ENCODE results near the gene DCBLD1. TPM values are rescaled to one million over a fixed set of nuclear protein-coding genes. Genes with fewer than 3 reads are reported as not detected.
A peak's percentile ranks its signal among the peaks of the same experiment; 100 is the strongest.

DCBLD1 gene
- total and polyA plus RNA-seq, 2 of the 13 experiments (the other 11 are each of a cell fraction or from before 2014, with no cell fraction given), result 23.2 to 41.5 TPM

DNA sequence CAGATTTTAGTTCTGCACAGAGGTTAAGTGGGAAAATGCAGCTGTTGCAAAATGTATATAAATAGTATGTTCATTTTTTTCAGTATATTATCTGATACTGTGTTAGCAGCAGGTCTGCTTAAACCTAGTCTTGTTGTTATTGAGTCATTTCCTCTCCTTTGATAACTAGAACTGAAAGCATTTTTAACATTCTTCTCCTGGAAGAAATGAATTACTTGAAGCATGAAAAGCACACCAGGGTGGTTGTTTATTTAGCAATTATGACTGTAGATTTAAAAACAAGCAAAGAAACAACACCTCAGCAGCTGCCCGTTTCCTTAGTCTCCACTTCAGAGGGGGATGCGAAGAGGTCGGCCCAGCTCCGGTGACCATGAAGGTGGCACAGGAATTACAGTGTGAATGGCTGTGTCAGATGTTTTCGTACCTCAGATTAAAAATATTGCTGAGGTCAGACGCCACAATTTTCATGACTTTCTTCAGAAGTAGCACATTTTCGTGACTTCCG, 66.4 kb downstream of the DCBLD1 start (continued):
- TF ChIP-seq GLI4 (CRISPR knock-in tag; IDR thresholded peaks at IDR 0.05; ENCODE audit: borderline replicate concordance) (no peak), KLF6 (CRISPR knock-in tag; IDR thresholded peaks at IDR 0.05) (no peak), GATAD2A (CRISPR knock-in tag; IDR thresholded peaks at IDR 0.05) (peak; percentile 42), REL (CRISPR knock-in tag; conservative IDR thresholded peaks at IDR 0.05) (no peak), ZNF746 (CRISPR knock-in tag; IDR thresholded peaks at IDR 0.05) (no peak), SALL2 (CRISPR knock-in tag; IDR thresholded peaks at IDR 0.05) (no peak), ZNF678 (CRISPR knock-in tag; IDR thresholded peaks at IDR 0.05) (no peak), FOSL2 (CRISPR knock-in tag; IDR thresholded peaks at IDR 0.05) (peak; percentile 47), KLF12 (CRISPR knock-in tag; IDR thresholded peaks at IDR 0.05; ENCODE audit: borderline replicate concordance) (no peak), JUNB (CRISPR knock-in tag; IDR thresholded peaks at IDR 0.05; ENCODE audit: borderline replicate concordance) (no peak), KDM4B (CRISPR knock-in tag; IDR thresholded peaks at IDR 0.05) (no peak), SAP130 (CRISPR knock-in tag; IDR thresholded peaks at IDR 0.05; ENCODE audit: low read depth) (peak; percentile 55), CCAR2 (optimal IDR thresholded peaks at IDR 0.05; ENCODE audit: low read depth, low read length) (no peak), SIN3B (IDR thresholded peaks at IDR 0.05; ENCODE audit: low read length) (no peak), KMT2B (CRISPR knock-in tag; IDR thresholded peaks at IDR 0.05) (no peak)
- TF ChIP-seq, protein P1, sequence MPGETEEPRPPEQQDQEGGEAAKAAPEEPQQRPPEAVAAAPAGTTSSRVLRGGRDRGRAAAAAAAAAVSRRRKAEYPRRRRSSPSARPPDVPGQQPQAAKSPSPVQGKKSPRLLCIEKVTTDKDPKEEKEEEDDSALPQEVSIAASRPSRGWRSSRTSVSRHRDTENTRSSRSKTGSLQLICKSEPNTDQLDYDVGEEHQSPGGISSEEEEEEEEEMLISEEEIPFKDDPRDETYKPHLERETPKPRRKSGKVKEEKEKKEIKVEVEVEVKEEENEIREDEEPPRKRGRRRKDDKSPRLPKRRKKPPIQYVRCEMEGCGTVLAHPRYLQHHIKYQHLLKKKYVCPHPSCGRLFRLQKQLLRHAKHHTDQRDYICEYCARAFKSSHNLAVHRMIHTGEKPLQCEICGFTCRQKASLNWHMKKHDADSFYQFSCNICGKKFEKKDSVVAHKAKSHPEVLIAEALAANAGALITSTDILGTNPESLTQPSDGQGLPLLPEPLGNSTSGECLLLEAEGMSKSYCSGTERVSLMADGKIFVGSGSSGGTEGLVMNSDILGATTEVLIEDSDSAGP (CRISPR knock-in tag; IDR thresholded peaks at IDR 0.05; ENCODE audit: borderline replicate concordance), result no peak
- TF ChIP-seq, protein P2, sequence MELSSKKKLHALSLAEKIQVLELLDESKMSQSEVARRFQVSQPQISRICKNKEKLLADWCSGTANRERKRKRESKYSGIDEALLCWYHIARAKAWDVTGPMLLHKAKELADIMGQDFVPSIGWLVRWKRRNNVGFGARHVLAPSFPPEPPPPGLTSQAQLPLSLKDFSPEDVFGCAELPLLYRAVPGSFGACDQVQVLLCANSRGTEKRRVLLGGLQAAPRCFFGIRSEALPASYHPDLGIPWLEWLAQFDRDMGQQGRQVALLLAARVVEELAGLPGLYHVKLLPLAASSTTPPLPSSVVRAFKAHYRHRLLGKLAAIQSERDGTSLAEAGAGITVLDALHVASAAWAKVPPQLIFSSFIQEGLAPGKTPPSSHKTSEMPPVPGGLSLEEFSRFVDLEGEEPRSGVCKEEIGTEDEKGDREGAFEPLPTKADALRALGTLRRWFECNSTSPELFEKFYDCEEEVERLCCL (CRISPR knock-in tag; IDR thresholded peaks at IDR 0.05; ENCODE audit: borderline replicate concordance), result no peak
- TF ChIP-seq, protein P3, sequence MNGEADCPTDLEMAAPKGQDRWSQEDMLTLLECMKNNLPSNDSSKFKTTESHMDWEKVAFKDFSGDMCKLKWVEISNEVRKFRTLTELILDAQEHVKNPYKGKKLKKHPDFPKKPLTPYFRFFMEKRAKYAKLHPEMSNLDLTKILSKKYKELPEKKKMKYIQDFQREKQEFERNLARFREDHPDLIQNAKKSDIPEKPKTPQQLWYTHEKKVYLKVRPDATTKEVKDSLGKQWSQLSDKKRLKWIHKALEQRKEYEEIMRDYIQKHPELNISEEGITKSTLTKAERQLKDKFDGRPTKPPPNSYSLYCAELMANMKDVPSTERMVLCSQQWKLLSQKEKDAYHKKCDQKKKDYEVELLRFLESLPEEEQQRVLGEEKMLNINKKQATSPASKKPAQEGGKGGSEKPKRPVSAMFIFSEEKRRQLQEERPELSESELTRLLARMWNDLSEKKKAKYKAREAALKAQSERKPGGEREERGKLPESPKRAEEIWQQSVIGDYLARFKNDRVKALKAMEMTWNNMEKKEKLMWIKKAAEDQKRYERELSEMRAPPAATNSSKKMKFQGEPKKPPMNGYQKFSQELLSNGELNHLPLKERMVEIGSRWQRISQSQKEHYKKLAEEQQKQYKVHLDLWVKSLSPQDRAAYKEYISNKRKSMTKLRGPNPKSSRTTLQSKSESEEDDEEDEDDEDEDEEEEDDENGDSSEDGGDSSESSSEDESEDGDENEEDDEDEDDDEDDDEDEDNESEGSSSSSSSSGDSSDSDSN (CRISPR knock-in tag; IDR thresholded peaks at IDR 0.05), result no peak
- TF ChIP-seq, protein P4, sequence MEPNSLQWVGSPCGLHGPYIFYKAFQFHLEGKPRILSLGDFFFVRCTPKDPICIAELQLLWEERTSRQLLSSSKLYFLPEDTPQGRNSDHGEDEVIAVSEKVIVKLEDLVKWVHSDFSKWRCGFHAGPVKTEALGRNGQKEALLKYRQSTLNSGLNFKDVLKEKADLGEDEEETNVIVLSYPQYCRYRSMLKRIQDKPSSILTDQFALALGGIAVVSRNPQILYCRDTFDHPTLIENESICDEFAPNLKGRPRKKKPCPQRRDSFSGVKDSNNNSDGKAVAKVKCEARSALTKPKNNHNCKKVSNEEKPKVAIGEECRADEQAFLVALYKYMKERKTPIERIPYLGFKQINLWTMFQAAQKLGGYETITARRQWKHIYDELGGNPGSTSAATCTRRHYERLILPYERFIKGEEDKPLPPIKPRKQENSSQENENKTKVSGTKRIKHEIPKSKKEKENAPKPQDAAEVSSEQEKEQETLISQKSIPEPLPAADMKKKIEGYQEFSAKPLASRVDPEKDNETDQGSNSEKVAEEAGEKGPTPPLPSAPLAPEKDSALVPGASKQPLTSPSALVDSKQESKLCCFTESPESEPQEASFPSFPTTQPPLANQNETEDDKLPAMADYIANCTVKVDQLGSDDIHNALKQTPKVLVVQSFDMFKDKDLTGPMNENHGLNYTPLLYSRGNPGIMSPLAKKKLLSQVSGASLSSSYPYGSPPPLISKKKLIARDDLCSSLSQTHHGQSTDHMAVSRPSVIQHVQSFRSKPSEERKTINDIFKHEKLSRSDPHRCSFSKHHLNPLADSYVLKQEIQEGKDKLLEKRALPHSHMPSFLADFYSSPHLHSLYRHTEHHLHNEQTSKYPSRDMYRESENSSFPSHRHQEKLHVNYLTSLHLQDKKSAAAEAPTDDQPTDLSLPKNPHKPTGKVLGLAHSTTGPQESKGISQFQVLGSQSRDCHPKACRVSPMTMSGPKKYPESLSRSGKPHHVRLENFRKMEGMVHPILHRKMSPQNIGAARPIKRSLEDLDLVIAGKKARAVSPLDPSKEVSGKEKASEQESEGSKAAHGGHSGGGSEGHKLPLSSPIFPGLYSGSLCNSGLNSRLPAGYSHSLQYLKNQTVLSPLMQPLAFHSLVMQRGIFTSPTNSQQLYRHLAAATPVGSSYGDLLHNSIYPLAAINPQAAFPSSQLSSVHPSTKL (CRISPR knock-in tag; IDR thresholded peaks at IDR 0.05), result peak; percentile 69
